Adrenal gland (tissue), 12 donors: ENCODE data around the gene IL1RL2. TPM values are rescaled to one million over a fixed set of nuclear protein-coding genes. Genes with fewer than 3 reads are reported as not detected.
A peak's percentile ranks its signal among the peaks of the same experiment; 100 is the strongest.

ENCODE experiments used
- DNase-seq, 7 donors: peaks; one replicate each; pipeline ENCODE4 v3.0.0-alpha.2; 2019 to 2020
- H3K27ac ChIP-seq, 5 donors: fragments of 200-600 bp; sonication (generic) in 4 of 5; 1 replicate in 3 of 5; 2 replicates in 2 of 5; pipeline versions ENCODE4 v1.5.1 to v1.8.0; 2016 to 2020; ENCODE audit warnings: mild to moderate bottlenecking in 1 of 5
- H3K27me3 ChIP-seq: fragments of 200-600 bp; 2 replicates; pipeline ENCODE4 v1.8.0; 2021
- H3K36me3 ChIP-seq, 2 donors: fragments of 200-600 bp; replicated peaks in 1 of 2; 1 replicate in 1 of 2; 2 replicates in 1 of 2; pipeline versions ENCODE4 v1.5.1 to v1.8.0; 2018 to 2022
- H3K4me1 ChIP-seq, 2 donors: fragments of 200-600 bp; replicated peaks in 1 of 2; 1 replicate in 1 of 2; 2 replicates in 1 of 2; pipeline versions ENCODE4 v1.5.1 to v1.8.0; 2018 to 2021
- H3K4me3 ChIP-seq, 4 donors: fragments of 200-600 bp; sonication (generic) in 3 of 4; one replicate each; pipeline ENCODE4 v1.5.1; 2016 to 2018
- H3K9me3 ChIP-seq, 3 donors: fragments of 200-600 bp; sonication (generic) in 1 of 3; replicated peaks in 1 of 3; 1 replicate in 2 of 3; 2 replicates in 1 of 3; pipeline versions ENCODE4 v1.5.1 to v1.8.0; 2016 to 2021
- CTCF ChIP-seq, 6 experiments: fragments of 450-650 bp in 4 of 6; fragments of 200-600 bp in 2 of 6; sonication (generic) in 1 of 6; IDR thresholded peaks; 1 replicate in 5 of 6; 2 replicates in 1 of 6; pipeline versions ENCODE4 v1.5.1 to v1.8.0; 2016 to 2021; ENCODE audit warnings: antibody characterized with exemption in 6 of 6, mild to moderate bottlenecking in 2 of 6, moderate library complexity in 1 of 6
- POLR2A ChIP-seq, 2 donors: fragments of 450-650 bp; IDR thresholded peaks; one replicate each; pipeline ENCODE4 v1.6.1; 2017; ENCODE audit warnings: antibody characterized with exemption in 2 of 2, mild to moderate bottlenecking in 2 of 2, moderate library complexity in 1 of 2
- WGBS, 4 donors: extraction: QIAGEN DNeasy Blood & Tissue Kit in 2 of 4; methylation state at CpG; one replicate each; pipeline versions ENCODE4 v1.1.5 to v1.1.7; 2013 to 2017; 5-methylcytosine and 5-hydroxymethylcytosine counted together
- intact Hi-C, 2 donors: fragments of 100-400 bp; cut with DNase I; formaldehyde crosslinking; loops; one replicate each; pipeline versions ENCODE4 v1.14.1 to v1.15.0; 2022 to 2023
- polyA plus RNA-seq, 3 donors: library from polyadenylated mRNA; stranded (reverse); fragments of 200-250 nt in 2 of 3; fragments of 350-450 nt in 1 of 3; fragmentation: Illumina TruSeq in 1 of 3; extraction: RNeasy Lipid Tissue Mini Kit (QIAGEN cat#74804) in 1 of 3; gene quantifications; one replicate each; pipeline ENCODE4 v1.2.3, GENCODE V29; 2013 to 2014
- total RNA-seq, 9 donors: library from RNA; depleted of rRNA in 4 of 9; stranded (reverse); fragments of >200 nt in 4 of 9; fragments of 120-200 nt in 1 of 9; fragmentation: NEBNext Ultra II Directional in 1 of 9; extraction: Animal tissue kit (Norgen Biotek cat#: 25700) in 1 of 9; gene quantifications; one replicate each; pipeline versions ENCODE4 v1.1.0 to v1.2.4, GENCODE V29; 2013 to 2023
- donor health status: healthy with polysubstance abuse.
- donor health status: Bipolar disorder and iron deficiency.
- donor health status: DM: yes; HTN: yes; CAD: no.
- donor health status: DM: no; HTN: no; CAD: no.
- donor health status: DM: no; HTN: no; CAD: no.
- donor health status: DM: yes; HTN: yes; CAD: no.

Gene IL1RL2
- total and polyA plus RNA-seq, 12 donors = 0.22 to 4.6 (median 1.7) TPM

- peaks cover 0 to 7% of the 10 kb centered on the region in 2 donors for H3K4me1 ChIP-seq
- intact Hi-C loops = loop anchor here in 1 of 2 donors (10.0 kb wide), 2 partner anchors 209 to 349 kb away; no protein-coding TSS in a partner anchor
These were observed 46.5 kb downstream of the IL1RL2 start for GRCh38 chr2:102233132-102233884.

GRCh38 chr2:102235042-102235473 lies 48.2 kb downstream of the IL1RL2 start:
- WGBS, 4 donors = 90 to 96% (median 94%) methylated on average over 8 to 18 of the region's 18 CpGs
- H3K9me3 ChIP-seq = no peaks in the 10 kb centered on the region
- no peaks in the 10 kb centered on the region for H3K27me3 ChIP-seq
- DNase-seq = no peak
- intact Hi-C loops = loop anchor here (5.0 to 10.0 kb wide), 4 partner anchors 48 to 350 kb away; partner anchors contain the start of gene IL1RL2 (in 1 of the 2)
- no peaks in the 10 kb centered on the region for H3K36me3 ChIP-seq
- no peak overlapping the region for H3K4me3 ChIP-seq
- no peaks in the 10 kb centered on the region for H3K4me1 ChIP-seq
- no peak overlapping the region for H3K27ac ChIP-seq
- TF ChIP-seq CTCF (IDR thresholded peaks at IDR 0.05) = no peak
- no peak for TF ChIP-seq POLR2A (IDR thresholded peaks at IDR 0.05)

More at GRCh38 chr2:102233132-102233884, 46.5 kb downstream of the IL1RL2 start:
- 94 to 97% (median 94%) methylated on average over 11 of the region's 11 CpGs for WGBS, 4 donors
- no peak for TF ChIP-seq CTCF (IDR thresholded peaks at IDR 0.05)
- H3K27me3 ChIP-seq = no peaks in the 10 kb centered on the region
- H3K9me3 ChIP-seq = no peaks in the 10 kb centered on the region
- no peak overlapping the region for H3K4me3 ChIP-seq
- no peaks in the 10 kb centered on the region for H3K36me3 ChIP-seq
- no peak for DNase-seq
- H3K27ac ChIP-seq = no peak overlapping the region

GRCh38 chr2:102235491-102235890 lies 48.7 kb downstream of the IL1RL2 start:
- no peak for DNase-seq
- Histone ChIP-seq H3K27me3 (no peaks in the 10 kb centered on the region), H3K9me3 (no peaks in the 10 kb centered on the region), H3K27ac (no peak overlapping the region), H3K36me3 (no peaks in the 10 kb centered on the region), H3K4me3 (no peak overlapping the region), H3K4me1 (peaks cover 0 to 4% of the 10 kb centered on the region in 2 donors)
- 82 to 87% (median 86%) methylated on average over 5 of the region's 5 CpGs for WGBS, 4 donors
- intact Hi-C loops = loop anchor here (5.0 to 10.0 kb wide), 4 partner anchors 48 to 351 kb away; partner anchors contain the start of gene IL1RL2 (in 1 of the 2)
- TF ChIP-seq POLR2A (IDR thresholded peaks at IDR 0.05) (no peak), CTCF (IDR thresholded peaks at IDR 0.05) (peak in 4 of 6 experiments; percentile 5 to 54 (median 35))

- no peaks in the 10 kb centered on the region for H3K9me3 ChIP-seq
- 74 to 89% (median 83%) methylated on average over 5 of the region's 5 CpGs for WGBS, 4 donors
- peaks cover 0 to 6% of the 10 kb centered on the region in 2 donors for H3K4me1 ChIP-seq
- intact Hi-C loops = loop anchor here (5.0 to 10.0 kb wide), 4 partner anchors 49 to 351 kb away; partner anchors contain the start of gene IL1RL2 (in 1 of the 2)
- no peak for DNase-seq
- H3K36me3 ChIP-seq = no peaks in the 10 kb centered on the region
- no peak overlapping the region for H3K4me3 ChIP-seq
- no peak overlapping the region for H3K27ac ChIP-seq
- no peaks in the 10 kb centered on the region for H3K27me3 ChIP-seq
- no peak for TF ChIP-seq POLR2A (IDR thresholded peaks at IDR 0.05)
- TF ChIP-seq CTCF (IDR thresholded peaks at IDR 0.05) = no peak
These were observed 49.3 kb downstream of the IL1RL2 start for GRCh38 chr2:102236132-102236531.
